AG04450 (cell line): ENCODE data around the gene BGN. TPM values are rescaled to one million over a fixed set of nuclear protein-coding genes. Genes with fewer than 3 reads are reported as not detected.

Source experiments
- CTCF ChIA-PET: fragments of 300-600, 350-600 bp; formaldehyde crosslinking; extraction: SDS; loops from one replicate; lab custom pipeline; 2022; ENCODE audit warnings: antibody characterized with exemption, inconsistent platforms; lab: Charles Lee
- POLR2A ChIA-PET: fragments of 350-600 bp; formaldehyde crosslinking; extraction: SDS; loops from one replicate; lab custom pipeline; 2021; ENCODE audit warnings: antibody characterized with exemption, inconsistent platforms; lab: Yijun Ruan, JAX
- DNase-seq: peaks from one replicate; pipeline ENCODE4 v3.0.0-alpha.2; 2011; ENCODE audit warnings: low read depth, low spot score
- H3K27ac ChIP-seq: one replicate; pipeline ENCODE4 v1.5.1; 2012; ENCODE audit warnings: low read depth, low read length, control low read depth
- H3K27me3 ChIP-seq: one replicate; pipeline ENCODE4 v1.6.0; 2012; ENCODE audit warnings: low read length; ENCODE audit not compliant: control insufficient read depth, insufficient read depth
- H3K4me3 ChIP-seq: 2 replicates; pipeline ENCODE4 v1.5.1; 2011; ENCODE audit warnings: mild to moderate bottlenecking, low read depth, low read length, control low read depth
- H3K9me3 ChIP-seq: 2 replicates; pipeline ENCODE4 v1.5.1; 2012; ENCODE audit warnings: low read length; ENCODE audit not compliant: control insufficient read depth, insufficient read depth
- CTCF ChIP-seq: IDR thresholded peaks from 2 replicates; pipeline ENCODE4 v1.5.1; 2011; ENCODE audit warnings: low read depth, low read length, control low read depth, inconsistent platforms
- polyA plus RNA-seq: library from polyadenylated mRNA; depleted of rRNA; stranded (reverse); fragments of >200 nt; gene quantifications from 2 replicates; pipeline ENCODE4 v1.2.3, GENCODE V29; 2011

The BGN gene
- polyA plus RNA-seq, 1 experiment: 97.2 TPM

GRCh38 chrX:153516073-153516472 is 21.3 kb downstream of the BGN start:
- DNase-seq: no peak

DNA sequence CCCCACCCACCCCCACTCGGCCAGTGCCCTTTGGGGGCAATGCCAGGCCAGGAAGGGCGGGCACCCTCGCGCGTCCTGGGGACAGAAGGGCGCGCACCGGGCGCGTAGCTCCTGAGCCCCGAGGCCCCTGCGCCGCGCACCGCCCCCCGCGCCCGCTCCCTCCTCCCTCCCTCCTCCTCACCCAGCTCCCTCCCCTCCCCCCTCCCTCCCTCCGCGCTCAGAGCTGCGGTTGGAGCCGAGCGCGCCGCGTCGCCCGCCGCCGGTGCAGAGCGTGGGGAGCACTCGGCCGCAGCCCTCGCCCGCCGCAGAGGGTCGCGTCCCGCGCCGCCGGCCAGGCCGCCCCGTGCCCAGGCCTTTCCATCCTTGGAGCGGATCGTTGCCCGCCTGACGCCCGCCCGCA is 22.6 kb downstream of the BGN start, which contains the start of gene ATP2B3:
Gene ATP2B3, plus strand, starts transcription at position 220 of the 400 bp plus-strand sequence. CDS start 18,606 bp downstream, outside the sequence.
- no peak within 1 kb of the TSS for H3K27ac ChIP-seq
- no peaks in the 10 kb centered on the region for H3K9me3 ChIP-seq
- no peak for TF ChIP-seq CTCF
- POLR2A ChIA-PET: no interaction called here
- no peak within 1 kb of the TSS for H3K4me3 ChIP-seq
- CTCF ChIA-PET: no interaction called here
- peaks cover 12% of the 10 kb centered on the region for H3K27me3 ChIP-seq
- no peak for DNase-seq

More at GRCh38 chrX:153516073-153516472, 21.3 kb downstream of the BGN start:
- H3K27me3 ChIP-seq: peaks cover 12% of the 10 kb centered on the region
- no peaks in the 10 kb centered on the region for H3K9me3 ChIP-seq
- no peak overlapping the region for H3K27ac ChIP-seq
- no peak for TF ChIP-seq CTCF
- ChIA-PET CTCF (interaction anchor here (0.6 to 1.0 kb wide), 2 partner anchors 13 to 46 kb away, joined by 3 read pairs; partner anchors contain the start of gene HAUS7), POLR2A (no interaction called here)
- H3K4me3 ChIP-seq: no peak overlapping the region

GRCh38 chrX:153517946-153518834 is 23.4 kb downstream of the BGN start:
- CTCF ChIA-PET: no interaction called here
- TF ChIP-seq CTCF: no peak
- POLR2A ChIA-PET: no interaction called here
- no peak for DNase-seq
- Histone ChIP-seq H3K9me3 (no peaks in the 10 kb centered on the region), H3K27ac (no peak overlapping the region), H3K27me3 (peaks cover 12% of the 10 kb centered on the region), H3K4me3 (no peak overlapping the region)

GRCh38 chrX:153519569-153520286 is 24.9 kb downstream of the BGN start:
- ChIA-PET CTCF (interaction anchor here (0.6 kb wide), 1 partner anchor 16 kb away, joined by 3 read pairs; no protein-coding TSS in a partner anchor), POLR2A (no interaction called here)
- no peak for DNase-seq
- TF ChIP-seq CTCF: no peak
- no peak overlapping the region for H3K27ac ChIP-seq
- no peak overlapping the region for H3K4me3 ChIP-seq
- peaks cover 12% of the 10 kb centered on the region for H3K27me3 ChIP-seq
- no peaks in the 10 kb centered on the region for H3K9me3 ChIP-seq
